Thyroid gland (tissue), 4 donors: Measurements from ENCODE around the gene KAZN.

Experiments
- CTCF ChIP-seq, 6 experiments: fragments of 200-600 bp in 3 of 6; fragments of 450-650 bp in 3 of 6; sonication (generic) in 3 of 6; IDR thresholded peaks; one replicate each; pipeline ENCODE4 v1.5.1; 2016 to 2019; ENCODE audit warnings: antibody characterized with exemption in 6 of 6, mild to moderate bottlenecking in 2 of 6, inconsistent platforms in 1 of 6, moderate library complexity in 1 of 6
- POLR2A ChIP-seq, 2 donors: fragments of 450-650 bp; IDR thresholded peaks; one replicate each; pipeline ENCODE4 v1.6.1; 2017; ENCODE audit warnings: antibody characterized with exemption in 2 of 2, mild to moderate bottlenecking in 2 of 2, moderate library complexity in 1 of 2

GRCh38 chr1:15017120-15017519 lies 418.6 kb downstream of the KAZN start:
- TF ChIP-seq CTCF (IDR thresholded peaks at IDR 0.05): no peak
- TF ChIP-seq POLR2A (IDR thresholded peaks at IDR 0.05): no peak
